Caco-2 (cell line): Measurements from ENCODE around the gene MAP3K13. TPM values are rescaled to one million over a fixed set of nuclear protein-coding genes. Genes with fewer than 3 reads are reported as not detected.

Experiments
- BruUV-seq: library from RNA; stranded (reverse); fragments of 400-500 nt; replicated peaks from 2 replicates; lab custom pipeline; 2021; lab: Mats Ljungman, UMichigan
- CTCF ChIA-PET: fragments of 300-600 bp; sonication (Branson Sonifier 250); formaldehyde crosslinking; loops from one replicate; lab custom pipeline; 2022; ENCODE audit warnings: antibody characterized with exemption; lab: Charles Lee
- POLR2A ChIA-PET: fragments of 300-600 bp; sonication (Branson Sonifier 250); formaldehyde crosslinking; loops from one replicate; lab custom pipeline; 2022; ENCODE audit warnings: antibody characterized with exemption; lab: Charles Lee
- DNase-seq, 2 experiments: peaks; one replicate each; pipeline versions ENCODE4 v3.0.0 to v3.0.0-alpha.2; 2020 to 2022
- H3K27me3 ChIP-seq: replicated peaks from 2 replicates; pipeline ENCODE4 v1.6.0; 2011; ENCODE audit warnings: low read length; ENCODE audit not compliant: control insufficient read depth, insufficient read depth
- H3K36me3 ChIP-seq: 2 replicates; pipeline ENCODE4 v1.5.1; 2011; ENCODE audit warnings: low read length; ENCODE audit not compliant: control insufficient read depth, insufficient read depth
- H3K4me1 ChIP-seq: fragments of 250-450 bp; sonication (Bioruptor Pico); 2 replicates; pipeline ENCODE4 v1.5.1; 2020; ENCODE audit warnings: mild to moderate bottlenecking
- H3K4me3 ChIP-seq: 2 replicates; pipeline ENCODE4 v1.5.1; 2011; ENCODE audit warnings: low read depth, mild to moderate bottlenecking, control low read depth, low read length
- H3K9me3 ChIP-seq: fragments of 250-450 bp; sonication (Bioruptor Pico); 2 replicates; pipeline ENCODE4 v1.5.1; 2020; ENCODE audit warnings: mild to moderate bottlenecking, moderate library complexity
- H3K27ac Mint-ChIP-seq: one replicate; pipeline ENCODE4 v1.8.0; 2022; ENCODE audit warnings: mixed read lengths; ENCODE audit not compliant: unreplicated experiment
- H3K27me3 Mint-ChIP-seq: one replicate; pipeline ENCODE4 v1.8.0; 2022; ENCODE audit warnings: mixed read lengths; ENCODE audit not compliant: insufficient read depth, unreplicated experiment
- H3K36me3 Mint-ChIP-seq: one replicate; pipeline ENCODE4 v1.8.0; 2022; ENCODE audit warnings: mild to moderate bottlenecking, mixed read lengths; ENCODE audit not compliant: insufficient read depth, unreplicated experiment
- H3K4me1 Mint-ChIP-seq: one replicate; pipeline ENCODE4 v1.8.0; 2022; ENCODE audit warnings: low read depth, mixed read lengths; ENCODE audit not compliant: unreplicated experiment
- H3K4me3 Mint-ChIP-seq: one replicate; pipeline ENCODE4 v1.8.0; 2022; ENCODE audit warnings: mild to moderate bottlenecking, moderate library complexity, mixed read lengths; ENCODE audit not compliant: unreplicated experiment
- H3K9me3 Mint-ChIP-seq: one replicate; pipeline ENCODE4 v1.8.0; 2022; ENCODE audit warnings: mixed read lengths; ENCODE audit not compliant: unreplicated experiment
- CTCF ChIP-seq, 2 experiments: fragments of 200-600 bp in 1 of 2; IDR thresholded peaks; 1 replicate in 1 of 2; 2 replicates in 1 of 2; pipeline versions ENCODE4 v1.5.1 to v1.8.0; 2011 to 2022; ENCODE audit warnings: antibody characterized with exemption in 1 of 2, control low read depth in 1 of 2, inconsistent platforms in 1 of 2, low read depth in 1 of 2, low read length in 1 of 2, mild to moderate bottlenecking in 1 of 2, moderate library complexity in 1 of 2; ENCODE audit not compliant: insufficient read depth in 1 of 2, severe bottlenecking in 1 of 2, unreplicated experiment in 1 of 2
- intact Hi-C: fragments of 100-400 bp; cut with micrococcal nuclease; formaldehyde crosslinking; loops from one replicate; pipeline ENCODE4 v1.10.0; 2022; ENCODE audit not compliant: unreplicated experiment
- total RNA-seq: library from RNA; stranded (reverse); gene quantifications from 2 replicates; pipeline ENCODE4 v1.2.3, GENCODE V29; 2022

The MAP3K13 gene
- total RNA-seq, 1 experiment from 2014 or later = 20.1 TPM

GRCh38 chr3:185424435-185424834, 61.5 kb downstream of the MAP3K13 start:
- Histone ChIP-seq H3K4me1 (no peaks in the 10 kb centered on the region; the same call in 1 of the 2 replicates), H3K36me3 (no peaks in the 10 kb centered on the region; the same call in 1 of the 2 replicates), H3K4me3 (no peak overlapping the region), H3K9me3 (peaks cover 3% of the 10 kb centered on the region; the same call in 1 of the 2 replicates), H3K27me3 (no peaks in the 10 kb centered on the region)
- DNase-seq = no peak
- peaks cover 19% of the 10 kb centered on the region for H3K4me1 Mint-ChIP-seq
- ChIA-PET POLR2A (no interaction called here), CTCF (no interaction called here)
- H3K36me3 Mint-ChIP-seq = no peaks in the 10 kb centered on the region
- H3K27me3 Mint-ChIP-seq = no peaks in the 10 kb centered on the region
- H3K9me3 Mint-ChIP-seq = peaks cover 25% of the 10 kb centered on the region
- BruUV-seq = no TSS peak
- no peak for TF ChIP-seq CTCF (IDR thresholded peaks at IDR 0.05; ENCODE audit: insufficient read depth in 1 of 2, low read depth in 1 of 2, low read length in 1 of 2, severe bottlenecking in 1 of 2, unreplicated experiment in 1 of 2)
- H3K27ac Mint-ChIP-seq = no peak overlapping the region
- H3K4me3 Mint-ChIP-seq = no peak overlapping the region
- intact Hi-C loops = no loop called here

DNA sequence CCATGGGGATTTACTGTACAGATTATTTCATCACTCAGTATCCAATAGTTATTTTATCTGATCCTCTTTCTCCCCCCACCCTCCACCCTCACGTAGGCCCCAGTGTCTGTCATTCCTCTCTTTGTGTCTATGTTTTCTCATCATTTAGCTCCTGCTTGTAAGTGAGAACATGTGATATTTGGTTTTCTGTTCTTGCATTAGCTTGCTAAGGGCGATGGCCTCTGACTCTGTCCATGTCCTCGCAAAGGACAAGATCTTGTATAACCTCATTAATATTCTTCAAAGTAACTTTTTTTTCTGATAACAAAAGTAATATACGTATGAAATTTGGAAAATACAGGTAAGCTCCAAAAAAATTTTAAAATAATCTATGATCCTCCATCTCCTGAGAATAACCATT, 67.4 kb downstream of the MAP3K13 start:
- H3K4me3 ChIP-seq = no peak overlapping the region
- intact Hi-C loops = no loop called here
- no peaks in the 10 kb centered on the region for H3K4me1 ChIP-seq
- H3K36me3 ChIP-seq = no peaks in the 10 kb centered on the region; the same call in 1 of the 2 replicates
- no peaks in the 10 kb centered on the region for H3K27me3 ChIP-seq
- no peak for TF ChIP-seq CTCF (IDR thresholded peaks at IDR 0.05; ENCODE audit: insufficient read depth in 1 of 2, low read depth in 1 of 2, low read length in 1 of 2, severe bottlenecking in 1 of 2, unreplicated experiment in 1 of 2)
- peaks cover 8% of the 10 kb centered on the region for H3K9me3 Mint-ChIP-seq
- H3K27ac Mint-ChIP-seq = no peak overlapping the region
- peaks cover 2% of the 10 kb centered on the region for H3K4me1 Mint-ChIP-seq
- ChIA-PET CTCF (no interaction called here), POLR2A (no interaction called here)
- H3K9me3 ChIP-seq = no peaks in the 10 kb centered on the region
- DNase-seq = no peak
- H3K36me3 Mint-ChIP-seq = no peaks in the 10 kb centered on the region
- H3K4me3 Mint-ChIP-seq = no peak overlapping the region
- BruUV-seq = no TSS peak
- no peaks in the 10 kb centered on the region for H3K27me3 Mint-ChIP-seq

DNA sequence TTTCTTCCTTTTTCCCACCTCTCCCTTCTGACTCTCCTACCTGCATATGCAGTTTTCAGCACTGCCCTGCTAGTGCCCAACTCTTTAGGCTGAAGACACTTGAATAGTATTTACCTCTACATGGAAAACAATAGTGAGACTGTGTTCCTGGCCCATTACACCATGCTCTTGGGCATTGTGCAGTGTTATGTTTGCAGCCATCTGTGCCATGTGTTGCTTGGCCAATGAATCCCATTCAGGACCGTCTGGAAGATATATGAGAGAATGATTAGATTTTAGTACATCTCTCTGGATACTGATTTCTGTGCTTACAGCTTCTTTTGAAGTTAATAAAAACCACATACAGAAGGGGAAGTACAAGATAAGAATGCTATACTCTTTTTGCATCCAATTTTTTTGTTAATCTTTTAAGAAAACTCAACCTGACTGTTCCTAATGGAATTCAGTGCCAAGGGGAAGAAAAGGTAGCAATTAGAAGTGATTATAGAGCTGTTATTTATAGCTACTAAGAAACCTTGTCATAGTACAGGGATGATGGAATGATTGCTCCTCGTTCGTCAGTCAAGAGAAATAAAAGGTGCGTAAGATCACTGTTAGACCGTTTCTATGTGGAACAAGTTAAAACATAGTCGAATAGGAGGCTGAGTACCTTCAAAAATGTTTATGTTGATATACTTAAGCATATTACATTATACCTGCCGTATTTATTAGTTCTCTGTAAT, 77.0 kb downstream of the MAP3K13 start:
- no peak overlapping the region for H3K4me3 ChIP-seq
- DNase-seq = no peak
- no peaks in the 10 kb centered on the region for H3K36me3 ChIP-seq
- H3K4me1 Mint-ChIP-seq = no peaks in the 10 kb centered on the region
- POLR2A ChIA-PET = no interaction called here
- H3K27me3 Mint-ChIP-seq = no peaks in the 10 kb centered on the region
- H3K9me3 Mint-ChIP-seq = no peaks in the 10 kb centered on the region
- no peaks in the 10 kb centered on the region for H3K27me3 ChIP-seq
- no peak for TF ChIP-seq CTCF (IDR thresholded peaks at IDR 0.05; ENCODE audit: insufficient read depth in 1 of 2, low read depth in 1 of 2, low read length in 1 of 2, severe bottlenecking in 1 of 2, unreplicated experiment in 1 of 2)
- H3K9me3 ChIP-seq = no peaks in the 10 kb centered on the region
- no peak overlapping the region for H3K27ac Mint-ChIP-seq
- H3K4me1 ChIP-seq = no peaks in the 10 kb centered on the region
- no TSS peak for BruUV-seq
- H3K36me3 Mint-ChIP-seq = no peaks in the 10 kb centered on the region
- H3K4me3 Mint-ChIP-seq = no peak overlapping the region
- intact Hi-C loops = no loop called here
- CTCF ChIA-PET = interaction anchor here (1.0 kb wide), 1 partner anchor 21 kb away, joined by 3 read pairs; no protein-coding TSS in a partner anchor
